WTC11 (cell line): ENCODE measurements around the gene PDGFRB.

Experiments used
- ELF4 ChIP-seq: sonication (generic); formaldehyde crosslinking; IDR thresholded peaks from 2 replicates; pipeline ENCODE4 v1.8.1; 2022; ENCODE audit warnings: low read depth, mild to moderate bottlenecking, moderate library complexity, missing genetic modification reagents
- MXD4 ChIP-seq: fragments of 250-450 bp; sonication (Bioruptor Pico); IDR thresholded peaks from 2 replicates; pipeline ENCODE4 v1.8.0; 2021; ENCODE audit warnings: mild to moderate bottlenecking, moderate library complexity, borderline replicate concordance
- TP53 ChIP-seq: sonication (generic); formaldehyde crosslinking; IDR thresholded peaks from 2 replicates; pipeline ENCODE4 v1.8.1; 2023; ENCODE audit warnings: mild to moderate bottlenecking, missing genetic modification reagents
- ZNF317 ChIP-seq: sonication (generic); formaldehyde crosslinking; IDR thresholded peaks from 2 replicates; pipeline ENCODE4 v1.8.1; 2023; ENCODE audit warnings: low read depth, mild to moderate bottlenecking, moderate library complexity, missing genetic modification reagents, borderline replicate concordance
- ZNF423 ChIP-seq: fragments of 250-450 bp; sonication (Bioruptor Pico); IDR thresholded peaks from 2 replicates; pipeline ENCODE4 v2.1.2; 2022; ENCODE audit warnings: mild to moderate bottlenecking, moderate library complexity
- TF ChIP-seq, protein P1 (sequence below): fragments of 200-600 bp; IDR thresholded peaks from 2 replicates; pipeline ENCODE4 v1.8.0; 2022; ENCODE audit warnings: antibody characterized with exemption
- TF ChIP-seq, protein P2 (sequence below): sonication (generic); formaldehyde crosslinking; IDR thresholded peaks from 2 replicates; pipeline ENCODE4 v1.8.1; 2022; ENCODE audit warnings: missing genetic modification reagents, borderline replicate concordance

DNA sequence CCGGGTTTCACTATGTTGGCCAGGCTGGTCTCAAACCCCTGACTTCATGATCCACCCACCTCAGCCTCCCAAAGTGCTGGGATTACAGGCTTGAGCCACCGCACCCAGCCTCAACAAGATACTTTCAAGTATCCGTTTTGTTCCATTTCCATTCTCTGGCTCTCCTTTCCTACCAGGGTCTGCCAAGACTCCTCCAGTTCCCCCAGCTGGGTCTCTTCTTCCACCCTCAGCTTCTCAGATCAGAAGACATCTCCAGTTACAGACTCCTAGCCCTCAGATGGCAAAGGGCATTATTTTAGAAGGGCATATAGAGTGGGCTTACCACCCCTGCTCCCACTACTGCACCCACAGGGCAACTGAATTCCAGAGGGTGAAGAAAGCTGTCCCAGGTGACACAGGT, 1.5 kb upstream of the PDGFRB start:
- TF ChIP-seq, protein P1, sequence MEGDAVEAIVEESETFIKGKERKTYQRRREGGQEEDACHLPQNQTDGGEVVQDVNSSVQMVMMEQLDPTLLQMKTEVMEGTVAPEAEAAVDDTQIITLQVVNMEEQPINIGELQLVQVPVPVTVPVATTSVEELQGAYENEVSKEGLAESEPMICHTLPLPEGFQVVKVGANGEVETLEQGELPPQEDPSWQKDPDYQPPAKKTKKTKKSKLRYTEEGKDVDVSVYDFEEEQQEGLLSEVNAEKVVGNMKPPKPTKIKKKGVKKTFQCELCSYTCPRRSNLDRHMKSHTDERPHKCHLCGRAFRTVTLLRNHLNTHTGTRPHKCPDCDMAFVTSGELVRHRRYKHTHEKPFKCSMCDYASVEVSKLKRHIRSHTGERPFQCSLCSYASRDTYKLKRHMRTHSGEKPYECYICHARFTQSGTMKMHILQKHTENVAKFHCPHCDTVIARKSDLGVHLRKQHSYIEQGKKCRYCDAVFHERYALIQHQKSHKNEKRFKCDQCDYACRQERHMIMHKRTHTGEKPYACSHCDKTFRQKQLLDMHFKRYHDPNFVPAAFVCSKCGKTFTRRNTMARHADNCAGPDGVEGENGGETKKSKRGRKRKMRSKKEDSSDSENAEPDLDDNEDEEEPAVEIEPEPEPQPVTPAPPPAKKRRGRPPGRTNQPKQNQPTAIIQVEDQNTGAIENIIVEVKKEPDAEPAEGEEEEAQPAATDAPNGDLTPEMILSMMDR, result no peak
- TF ChIP-seq, protein P2, sequence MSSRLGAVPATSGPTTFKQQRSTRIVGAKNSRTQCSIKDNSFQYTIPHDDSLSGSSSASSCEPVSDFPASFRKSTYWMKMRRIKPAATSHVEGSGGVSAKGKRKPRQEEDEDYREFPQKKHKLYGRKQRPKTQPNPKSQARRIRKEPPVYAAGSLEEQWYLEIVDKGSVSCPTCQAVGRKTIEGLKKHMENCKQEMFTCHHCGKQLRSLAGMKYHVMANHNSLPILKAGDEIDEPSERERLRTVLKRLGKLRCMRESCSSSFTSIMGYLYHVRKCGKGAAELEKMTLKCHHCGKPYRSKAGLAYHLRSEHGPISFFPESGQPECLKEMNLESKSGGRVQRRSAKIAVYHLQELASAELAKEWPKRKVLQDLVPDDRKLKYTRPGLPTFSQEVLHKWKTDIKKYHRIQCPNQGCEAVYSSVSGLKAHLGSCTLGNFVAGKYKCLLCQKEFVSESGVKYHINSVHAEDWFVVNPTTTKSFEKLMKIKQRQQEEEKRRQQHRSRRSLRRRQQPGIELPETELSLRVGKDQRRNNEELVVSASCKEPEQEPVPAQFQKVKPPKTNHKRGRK (CRISPR knock-in tag), result no peak
- TF ChIP-seq ZNF317 (no peak), ELF4 (no peak), ZNF423 (no peak), TP53 (CRISPR knock-in tag) (no peak), MXD4 (no peak)
